ENCODE measurements around the gene OR13H1. TPM values are rescaled to one million over a fixed set of nuclear protein-coding genes. Genes with fewer than 3 reads are reported as not detected.
"Not testable (repeated sequence)": the region's sequence is repeated elsewhere in the genome, so short reads cannot be mapped to it uniquely, and the experiment has no call there.

Gene OR13H1
- total RNA-seq, 1 donor from 2014 or later = not detected

DNA sequence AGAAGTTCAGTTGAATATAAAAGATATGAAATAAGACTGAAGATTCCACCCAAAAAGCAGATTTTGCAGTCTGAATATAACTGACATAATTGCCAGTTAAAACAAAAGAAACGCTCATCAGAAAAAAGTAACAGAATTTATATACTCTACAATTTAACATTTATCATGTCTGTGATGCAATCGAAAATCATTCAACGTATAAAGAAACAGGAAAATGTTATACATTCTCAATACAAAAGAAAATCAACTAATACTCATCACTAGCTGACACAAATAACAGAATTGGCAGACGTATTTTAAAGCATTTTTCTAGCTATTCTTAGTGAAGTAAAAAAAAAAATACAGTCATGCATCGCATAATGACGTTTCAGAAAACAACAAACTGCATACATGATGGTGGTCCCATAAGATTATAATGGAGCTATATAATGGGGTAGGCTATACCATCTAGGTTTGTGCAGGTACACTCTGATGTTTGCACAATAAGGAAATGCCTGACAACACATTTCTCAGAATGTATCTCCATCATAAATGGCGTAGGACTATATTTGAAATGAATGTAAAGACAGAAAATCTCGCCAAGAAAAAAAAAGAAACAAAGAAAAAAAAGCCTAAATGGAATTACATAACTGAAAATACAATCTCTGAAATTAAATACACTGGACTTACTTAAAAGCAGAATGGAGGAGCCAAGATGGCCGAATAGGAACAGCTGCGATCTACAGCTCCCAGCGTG, 34.3 kb downstream of the OR13H1 start:
- H3K4me3 Mint-ChIP-seq = no peak overlapping the region
- peaks cover 3% of the 10 kb centered on the region for H3K27me3 Mint-ChIP-seq (ENCODE audit: insufficient read depth)
- H3K36me3 Mint-ChIP-seq (ENCODE audit: low read depth) = no peaks in the 10 kb centered on the region
- H3K4me1 Mint-ChIP-seq (ENCODE audit: low read depth) = no peaks in the 10 kb centered on the region
- no peak for DNase-seq (ENCODE audit: low spot score)
- H3K27ac Mint-ChIP-seq = no peak overlapping the region
- H3K9me3 Mint-ChIP-seq = no peaks in the 10 kb centered on the region
- intact Hi-C loops (cut with micrococcal nuclease) = no loop called here

DNA sequence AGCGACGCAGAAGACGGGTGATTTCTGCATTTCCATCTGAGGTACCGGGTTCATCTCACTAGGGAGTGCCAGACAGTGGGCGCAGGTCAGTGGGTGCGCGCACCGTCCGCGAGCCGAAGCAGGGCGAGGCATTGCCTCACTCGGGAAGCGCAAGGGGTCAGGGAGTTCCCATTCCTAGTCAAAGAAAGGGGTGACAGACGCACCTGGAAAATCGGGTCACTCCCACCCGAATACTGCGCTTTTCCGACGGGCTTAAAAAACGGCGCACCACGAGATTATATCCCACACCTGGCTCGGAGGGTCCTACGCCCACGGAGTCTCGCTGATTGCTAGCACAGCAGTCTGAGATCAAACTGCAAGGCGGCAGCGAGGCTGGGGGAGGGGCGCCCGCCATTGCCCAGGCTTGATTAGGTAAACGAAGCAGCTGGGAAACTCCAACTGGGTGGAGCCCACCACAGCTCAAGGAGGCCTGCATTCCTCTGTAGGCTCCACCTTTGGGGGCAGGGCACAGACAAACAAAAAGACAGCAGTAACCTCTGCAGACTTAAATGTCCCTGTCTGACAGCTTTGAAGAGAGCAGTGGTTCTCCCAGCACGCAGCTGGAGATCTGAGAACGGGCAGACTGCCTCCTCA, 35.0 kb downstream of the OR13H1 start:
- H3K27ac Mint-ChIP-seq; H3K4me3 Mint-ChIP-seq; H3K9me3 Mint-ChIP-seq; H3K27me3 Mint-ChIP-seq (ENCODE audit: insufficient read depth); H3K36me3 Mint-ChIP-seq (ENCODE audit: low read depth); DNase-seq (ENCODE audit: low spot score); H3K4me1 Mint-ChIP-seq (ENCODE audit: low read depth); intact Hi-C loops (cut with micrococcal nuclease): not testable (repeated sequence)

DNA sequence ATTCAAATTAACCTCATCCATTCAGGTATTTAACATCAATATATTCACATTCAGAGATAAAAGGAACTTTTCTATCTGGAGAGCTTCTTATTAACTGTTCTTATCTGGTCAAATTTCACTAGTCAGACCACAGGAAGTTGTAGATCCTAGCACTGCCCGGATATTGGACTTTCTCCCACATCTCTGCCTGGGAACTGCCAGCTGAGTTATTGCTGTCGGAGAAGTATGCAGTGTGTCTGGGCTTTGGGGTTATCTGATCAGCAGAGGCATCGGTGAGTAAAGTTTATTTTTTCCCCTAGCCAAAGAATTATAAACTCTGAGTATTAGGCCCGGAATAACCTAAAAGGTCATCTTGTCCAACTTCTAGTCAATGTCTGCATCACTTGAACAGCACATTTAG, 45.1 kb downstream of the OR13H1 start:
- Mint-ChIP-seq H3K27me3 (ENCODE audit: insufficient read depth) (peaks cover 2% of the 10 kb centered on the region), H3K9me3 (no peaks in the 10 kb centered on the region), H3K27ac (no peak overlapping the region), H3K4me1 (ENCODE audit: low read depth) (no peaks in the 10 kb centered on the region), H3K4me3 (no peak overlapping the region), H3K36me3 (ENCODE audit: low read depth) (no peaks in the 10 kb centered on the region)
- intact Hi-C loops (cut with micrococcal nuclease) = no loop called here
- no peak for DNase-seq (ENCODE audit: low spot score)
